Caco-2 (cell line): ENCODE results near the gene NOTUM. TPM values are rescaled to one million over a fixed set of nuclear protein-coding genes. Genes with fewer than 3 reads are reported as not detected.

ENCODE experiments used
- Bru-seq: library from RNA; stranded (reverse); fragments of 400-500 nt; gene quantifications from one replicate; lab custom pipeline; 2021; lab: Mats Ljungman, UMichigan
- BruChase-seq, 2 experiments: library from RNA; stranded (reverse); fragments of 400-500 nt; gene quantifications; one replicate each; lab custom pipeline; 2021; lab: Mats Ljungman, UMichigan
- BruUV-seq: library from RNA; stranded (reverse); fragments of 400-500 nt; replicated peaks from 2 replicates; lab custom pipeline; 2021; lab: Mats Ljungman, UMichigan
- CTCF ChIA-PET: fragments of 300-600 bp; sonication (Branson Sonifier 250); formaldehyde crosslinking; loops from one replicate; lab custom pipeline; 2022; ENCODE audit warnings: antibody characterized with exemption; lab: Charles Lee
- POLR2A ChIA-PET: fragments of 300-600 bp; sonication (Branson Sonifier 250); formaldehyde crosslinking; loops from one replicate; lab custom pipeline; 2022; ENCODE audit warnings: antibody characterized with exemption; lab: Charles Lee
- DNase-seq, 2 experiments: peaks; one replicate each; pipeline versions ENCODE4 v3.0.0 to v3.0.0-alpha.2; 2020 to 2022
- H3K27me3 ChIP-seq: replicated peaks from 2 replicates; pipeline ENCODE4 v1.6.0; 2011; ENCODE audit warnings: low read length; ENCODE audit not compliant: control insufficient read depth, insufficient read depth
- H3K36me3 ChIP-seq: 2 replicates; pipeline ENCODE4 v1.5.1; 2011; ENCODE audit warnings: low read length; ENCODE audit not compliant: control insufficient read depth, insufficient read depth
- H3K4me1 ChIP-seq: fragments of 250-450 bp; sonication (Bioruptor Pico); 2 replicates; pipeline ENCODE4 v1.5.1; 2020; ENCODE audit warnings: mild to moderate bottlenecking
- H3K4me3 ChIP-seq: 2 replicates; pipeline ENCODE4 v1.5.1; 2011; ENCODE audit warnings: low read depth, mild to moderate bottlenecking, control low read depth, low read length
- H3K9me3 ChIP-seq: fragments of 250-450 bp; sonication (Bioruptor Pico); 2 replicates; pipeline ENCODE4 v1.5.1; 2020; ENCODE audit warnings: mild to moderate bottlenecking, moderate library complexity
- H3K27ac Mint-ChIP-seq: one replicate; pipeline ENCODE4 v1.8.0; 2022; ENCODE audit warnings: mixed read lengths; ENCODE audit not compliant: unreplicated experiment
- H3K27me3 Mint-ChIP-seq: one replicate; pipeline ENCODE4 v1.8.0; 2022; ENCODE audit warnings: mixed read lengths; ENCODE audit not compliant: insufficient read depth, unreplicated experiment
- H3K36me3 Mint-ChIP-seq: one replicate; pipeline ENCODE4 v1.8.0; 2022; ENCODE audit warnings: mild to moderate bottlenecking, mixed read lengths; ENCODE audit not compliant: insufficient read depth, unreplicated experiment
- H3K4me1 Mint-ChIP-seq: one replicate; pipeline ENCODE4 v1.8.0; 2022; ENCODE audit warnings: low read depth, mixed read lengths; ENCODE audit not compliant: unreplicated experiment
- H3K4me3 Mint-ChIP-seq: one replicate; pipeline ENCODE4 v1.8.0; 2022; ENCODE audit warnings: mild to moderate bottlenecking, moderate library complexity, mixed read lengths; ENCODE audit not compliant: unreplicated experiment
- H3K9me3 Mint-ChIP-seq: one replicate; pipeline ENCODE4 v1.8.0; 2022; ENCODE audit warnings: mixed read lengths; ENCODE audit not compliant: unreplicated experiment
- intact Hi-C: fragments of 100-400 bp; cut with micrococcal nuclease; formaldehyde crosslinking; loops from one replicate; pipeline ENCODE4 v1.10.0; 2022; ENCODE audit not compliant: unreplicated experiment
- long read RNA-seq: library from polyadenylated mRNA; stranded (forward); transcript quantifications from one replicate; pipeline ENCODE4 v2.0.0, GENCODE V29; 2022
- total RNA-seq: library from RNA; stranded (reverse); gene quantifications from 2 replicates; pipeline ENCODE4 v1.2.3, GENCODE V29; 2022
- TF ChIP-seq, protein P1 (sequence below), 2 experiments: fragments of 200-600 bp in 1 of 2; IDR thresholded peaks; 1 replicate in 1 of 2; 2 replicates in 1 of 2; pipeline versions ENCODE4 v1.5.1 to v1.8.0; 2011 to 2022; ENCODE audit warnings: antibody characterized with exemption in 1 of 2, control low read depth in 1 of 2, inconsistent platforms in 1 of 2, low read depth in 1 of 2, low read length in 1 of 2, mild to moderate bottlenecking in 1 of 2, moderate library complexity in 1 of 2; ENCODE audit not compliant: insufficient read depth in 1 of 2, severe bottlenecking in 1 of 2, unreplicated experiment in 1 of 2

Gene NOTUM
- 11.1 and 13.0 TPM in 2 replicates for total RNA-seq
- Bru-seq, nascent RNA = percentile 42 among the genes with signal in this experiment
- percentile 48 among the genes with signal in this experiment for BruChase-seq, experiment 1, labeled RNA remaining after a 2-hour chase
- BruChase-seq, experiment 2, labeled RNA remaining after a 6-hour chase = percentile 53 among the genes with signal in this experiment
- long read RNA-seq, transcript NOTUM-201 (11 exons, 2,329 nt) = major isoform, 6 of 20 reads
- long read RNA-seq, partial matches to known transcripts = 6 of 20 reads
- long read RNA-seq, other reads (novel, unspliced or antisense) = 8 of 20 reads

GRCh38 chr17:81961087-81961511, at the start of gene NOTUM:
NOTUM (minus strand) TSS chr17:81961187; CDS start chr17:81960909, 278 bp downstream.
- CTCF ChIA-PET = interaction anchor here (0.6 to 2.3 kb wide), 7 partner anchors 25 to 153 kb away, joined by 3 to 92 read pairs (median 3); partner anchors contain the start of genes CENPX, DCXR, LRRC45 and MAFG

DNA sequence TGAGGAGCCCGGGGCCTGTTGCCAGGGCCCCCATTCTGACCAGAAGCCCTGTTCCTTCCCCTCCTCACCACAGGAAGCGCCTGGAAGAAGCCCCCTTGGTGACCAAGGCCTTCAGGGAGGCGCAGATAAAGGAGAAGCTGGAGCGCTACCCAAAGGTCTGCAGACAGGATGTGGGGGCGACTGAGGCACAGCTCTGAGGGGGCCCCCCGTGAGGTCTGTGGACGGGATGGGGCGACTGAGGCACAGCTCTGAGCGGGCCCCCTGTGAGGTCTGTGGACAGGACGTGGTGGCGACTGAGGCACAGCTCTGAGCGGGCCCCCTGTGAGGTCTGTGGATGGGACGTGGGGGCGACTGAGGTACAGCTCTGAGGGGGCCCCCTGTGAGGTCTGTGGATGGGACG, 48.4 kb upstream of the NOTUM start:
- intact Hi-C loops = no loop called here
- Histone ChIP-seq H3K4me3 (no peak overlapping the region), H3K4me1 (peaks cover 4% of the 10 kb centered on the region; the same call in 1 of the 2 replicates), H3K36me3 (no peaks in the 10 kb centered on the region), H3K27me3 (no peaks in the 10 kb centered on the region), H3K9me3 (no peaks in the 10 kb centered on the region)
- TF ChIP-seq, protein P1, sequence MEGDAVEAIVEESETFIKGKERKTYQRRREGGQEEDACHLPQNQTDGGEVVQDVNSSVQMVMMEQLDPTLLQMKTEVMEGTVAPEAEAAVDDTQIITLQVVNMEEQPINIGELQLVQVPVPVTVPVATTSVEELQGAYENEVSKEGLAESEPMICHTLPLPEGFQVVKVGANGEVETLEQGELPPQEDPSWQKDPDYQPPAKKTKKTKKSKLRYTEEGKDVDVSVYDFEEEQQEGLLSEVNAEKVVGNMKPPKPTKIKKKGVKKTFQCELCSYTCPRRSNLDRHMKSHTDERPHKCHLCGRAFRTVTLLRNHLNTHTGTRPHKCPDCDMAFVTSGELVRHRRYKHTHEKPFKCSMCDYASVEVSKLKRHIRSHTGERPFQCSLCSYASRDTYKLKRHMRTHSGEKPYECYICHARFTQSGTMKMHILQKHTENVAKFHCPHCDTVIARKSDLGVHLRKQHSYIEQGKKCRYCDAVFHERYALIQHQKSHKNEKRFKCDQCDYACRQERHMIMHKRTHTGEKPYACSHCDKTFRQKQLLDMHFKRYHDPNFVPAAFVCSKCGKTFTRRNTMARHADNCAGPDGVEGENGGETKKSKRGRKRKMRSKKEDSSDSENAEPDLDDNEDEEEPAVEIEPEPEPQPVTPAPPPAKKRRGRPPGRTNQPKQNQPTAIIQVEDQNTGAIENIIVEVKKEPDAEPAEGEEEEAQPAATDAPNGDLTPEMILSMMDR (IDR thresholded peaks at IDR 0.05; ENCODE audit: insufficient read depth in 1 of 2, low read depth in 1 of 2, low read length in 1 of 2, severe bottlenecking in 1 of 2, unreplicated experiment in 1 of 2) = no peak
- ChIA-PET POLR2A (no interaction called here), CTCF (no interaction called here)
- Mint-ChIP-seq H3K9me3 (no peaks in the 10 kb centered on the region), H3K27ac (no peak overlapping the region), H3K27me3 (no peaks in the 10 kb centered on the region), H3K36me3 (peaks cover 17% of the 10 kb centered on the region), H3K4me1 (no peaks in the 10 kb centered on the region), H3K4me3 (no peak overlapping the region)
- no peak for DNase-seq
- BruUV-seq = no TSS peak

More at GRCh38 chr17:81961087-81961511, at the start of gene NOTUM:
- no TSS peak for BruUV-seq
- peaks cover 25% of the 10 kb centered on the region for H3K4me1 ChIP-seq
- H3K9me3 ChIP-seq = no peaks in the 10 kb centered on the region
- intact Hi-C loops = loop anchor here (1.0 kb wide), 1 partner anchor 60 kb away; no protein-coding TSS in a partner anchor
- Mint-ChIP-seq H3K36me3 (peaks cover 6% of the 10 kb centered on the region), H3K4me3 (peak within 1 kb of the TSS; percentile 70), H3K27me3 (no peaks in the 10 kb centered on the region), H3K27ac (no peak within 1 kb of the TSS), H3K4me1 (no peaks in the 10 kb centered on the region), H3K9me3 (no peaks in the 10 kb centered on the region)
- TF ChIP-seq, protein P1 (IDR thresholded peaks at IDR 0.05; ENCODE audit: insufficient read depth in 1 of 2, low read depth in 1 of 2, low read length in 1 of 2, severe bottlenecking in 1 of 2, unreplicated experiment in 1 of 2) = peak in 1 of 2 experiments; percentile 24
- 0 out of 2 replicates have a peak, but pooled peaks cover 1% of the 10 kb centered on the region for H3K27me3 ChIP-seq
- POLR2A ChIA-PET = interaction anchor here (2.6 kb wide), 1 partner anchor 76 kb away, joined by 7 read pairs; the partner anchor contains the start of gene DCXR
- peak within 1 kb of the TSS; percentile 65 for H3K4me3 ChIP-seq
- DNase-seq = peak in 1 of 2 experiments; percentile 72
- no peaks in the 10 kb centered on the region for H3K36me3 ChIP-seq

GRCh38 chr17:82008941-82009405, 48.0 kb upstream of the NOTUM start:
- TF ChIP-seq, protein P1 (IDR thresholded peaks at IDR 0.05; ENCODE audit: insufficient read depth in 1 of 2, low read depth in 1 of 2, low read length in 1 of 2, severe bottlenecking in 1 of 2, unreplicated experiment in 1 of 2) = no peak
- intact Hi-C loops = no loop called here
- no peaks in the 10 kb centered on the region for H3K27me3 ChIP-seq
- ChIA-PET POLR2A (no interaction called here), CTCF (no interaction called here)
- Mint-ChIP-seq H3K4me1 (no peaks in the 10 kb centered on the region), H3K27me3 (no peaks in the 10 kb centered on the region), H3K4me3 (no peak overlapping the region), H3K27ac (no peak overlapping the region), H3K9me3 (no peaks in the 10 kb centered on the region), H3K36me3 (peaks cover 15% of the 10 kb centered on the region)
- H3K4me3 ChIP-seq = no peak overlapping the region
- no peaks in the 10 kb centered on the region for H3K36me3 ChIP-seq
- no peaks in the 10 kb centered on the region for H3K9me3 ChIP-seq
- peaks cover 8% of the 10 kb centered on the region; the same call in 1 of the 2 replicates for H3K4me1 ChIP-seq
- no TSS peak for BruUV-seq
- no peak for DNase-seq
